Stimulated activated CD8-positive, alpha-beta memory T cell treated with anti-CD3 and anti-CD28 coated beads, Interleukin-12 subunit alpha, Interleukin-12 subunit beta, amount 100 ng/mL, for 24 hours (primary cell): Measurements from ENCODE around the gene ZNF423.

Experiments used
- DNase-seq: peaks from one replicate; pipeline ENCODE4 v3.0.0-alpha.2; 2020; ENCODE audit errors: extremely low read depth

The ZNF423 gene

GRCh38 chr16:49825041-49825440 is 30.9 kb downstream of the ZNF423 start:
- no peak for DNase-seq

DNA sequence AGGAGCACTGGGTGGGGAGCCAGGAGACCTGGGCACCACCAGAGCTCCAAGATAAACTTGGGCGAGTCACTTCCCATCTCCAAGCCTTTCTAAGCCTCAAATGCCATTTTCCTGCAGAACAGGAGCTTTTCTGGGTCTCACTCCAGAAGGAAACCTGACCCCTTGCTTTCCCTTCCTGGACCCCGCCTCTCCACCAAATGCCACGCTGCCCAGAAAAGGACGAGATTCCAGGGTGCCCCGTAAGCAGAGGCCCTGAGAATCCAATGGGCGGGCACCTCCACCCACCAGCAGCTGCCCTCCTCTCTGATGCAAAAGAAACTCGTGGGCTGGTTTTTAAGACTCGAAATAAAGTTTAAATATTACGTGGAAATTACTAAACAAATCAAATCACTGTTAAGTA is 31.3 kb downstream of the ZNF423 start:
- DNase-seq: no peak

- DNase-seq: no peak
These were observed 33.1 kb downstream of the ZNF423 start for GRCh38 chr16:49822649-49823370.

GRCh38 chr16:49821614-49822282 is 34.2 kb downstream of the ZNF423 start:
- no peak for DNase-seq

DNA sequence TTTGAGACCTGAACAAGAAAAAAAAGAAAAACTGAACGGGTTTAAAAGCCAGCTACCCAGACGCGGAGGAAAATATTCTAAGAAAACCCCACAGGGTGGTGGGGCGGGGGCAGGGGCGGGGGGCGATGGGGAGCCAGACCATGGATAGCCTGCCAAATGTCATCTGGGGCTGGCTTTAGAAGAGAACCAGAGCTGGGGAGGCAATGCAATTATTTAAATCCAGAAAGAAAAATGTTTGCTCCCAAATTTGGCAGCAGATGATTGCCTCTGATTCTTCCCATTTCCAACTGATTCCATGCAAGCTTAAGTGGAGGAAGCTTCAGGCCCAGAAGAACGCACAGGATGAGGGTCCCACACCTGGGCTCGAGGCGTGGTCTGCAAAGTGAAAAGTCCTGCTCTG is 34.8 kb downstream of the ZNF423 start:
- DNase-seq: no peak

- DNase-seq: no peak
These were observed 38.0 kb downstream of the ZNF423 start for GRCh38 chr16:49817754-49818507.

DNA sequence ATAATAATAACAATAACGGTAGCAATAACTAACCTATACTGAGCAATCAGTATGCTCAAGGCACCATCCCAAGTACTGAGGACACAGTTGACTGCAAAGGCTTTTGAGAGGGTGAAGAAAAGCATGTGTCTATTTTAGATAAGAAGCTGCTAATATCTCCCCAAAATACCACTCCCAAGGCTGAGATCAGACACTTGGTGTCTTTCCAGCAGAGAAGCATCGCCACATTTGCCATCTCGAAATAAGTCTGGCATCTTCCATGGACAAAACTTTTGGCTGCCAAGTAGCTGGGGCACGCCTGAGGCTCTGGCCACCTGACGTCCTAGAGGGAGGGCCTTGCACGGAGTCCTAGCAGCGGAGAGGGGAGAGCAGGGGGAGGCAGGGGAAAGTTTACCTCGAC is 39.0 kb downstream of the ZNF423 start:
- no peak for DNase-seq

DNA sequence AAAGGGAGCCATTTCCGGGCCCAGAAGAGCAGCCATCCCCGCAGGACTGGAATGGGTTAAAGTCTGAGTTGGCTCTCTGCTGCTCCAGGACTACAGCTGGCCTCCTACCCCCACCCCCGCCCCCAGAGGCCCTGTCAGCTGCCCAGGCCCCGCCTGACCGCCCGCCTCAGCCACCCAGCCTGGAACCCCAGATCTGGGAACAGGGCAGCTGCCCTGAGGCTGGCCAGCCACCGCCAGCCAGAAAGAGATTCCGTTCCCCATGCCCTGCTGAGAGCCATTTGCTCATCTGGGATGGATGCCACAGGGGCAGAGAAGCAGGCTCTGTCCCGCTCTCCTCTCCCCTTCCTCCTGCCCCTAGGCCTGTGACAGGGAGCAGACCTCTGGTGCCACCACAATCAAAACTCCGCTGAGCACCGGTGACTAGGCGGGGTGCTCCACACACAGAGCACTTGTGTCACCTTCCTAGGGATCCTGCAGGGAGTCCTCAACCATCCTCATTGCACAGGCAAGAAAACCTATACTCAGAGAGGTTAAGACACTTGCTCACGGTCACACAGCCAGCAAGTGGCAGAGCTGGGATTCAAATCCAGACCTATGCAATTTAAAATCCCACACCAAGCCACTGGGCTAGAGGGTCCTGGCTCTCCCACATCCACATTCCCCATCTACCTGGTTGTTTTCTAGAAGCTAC is 44.1 kb downstream of the ZNF423 start:
- DNase-seq: no peak

DNA sequence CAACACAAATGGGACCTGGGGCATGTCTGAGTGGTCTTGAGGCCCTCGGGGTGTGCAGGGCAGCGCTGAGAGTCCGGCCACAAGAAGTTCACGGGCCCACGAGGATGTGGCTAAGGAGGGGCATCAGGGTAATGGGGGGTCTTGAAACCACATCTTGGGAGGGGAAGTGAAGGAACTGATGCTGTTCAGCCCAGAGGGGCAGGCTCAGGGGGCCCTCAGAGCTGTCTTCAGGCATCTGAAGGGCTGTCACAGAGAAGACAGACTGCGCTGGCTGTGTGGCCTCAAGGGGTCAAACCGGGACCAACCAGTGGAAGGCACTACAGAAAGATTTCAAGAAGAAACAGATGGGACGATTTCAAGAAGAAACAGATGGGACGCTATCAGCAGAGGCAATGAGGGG is 45.1 kb downstream of the ZNF423 start:
- DNase-seq: no peak

DNA sequence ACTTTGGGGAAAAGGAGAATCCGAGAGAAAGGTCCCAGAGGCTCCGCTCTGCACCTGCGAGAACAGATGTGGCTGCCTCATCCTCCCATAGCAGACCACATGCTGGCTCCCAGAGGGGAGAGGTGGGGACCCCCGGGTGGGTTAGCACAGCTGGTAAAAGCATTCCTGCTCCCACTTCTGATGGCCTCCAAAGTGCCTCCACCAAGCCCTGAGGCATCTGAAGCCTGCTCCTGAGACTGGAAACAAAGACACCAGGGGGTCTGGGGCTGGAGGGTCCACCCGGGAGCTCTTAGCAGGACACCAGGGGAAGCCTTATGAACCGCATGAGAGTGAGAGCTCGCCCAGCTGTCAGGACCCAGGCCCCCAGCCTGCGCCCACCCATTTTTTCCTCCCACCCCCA is 46.4 kb downstream of the ZNF423 start:
- DNase-seq: no peak

DNA sequence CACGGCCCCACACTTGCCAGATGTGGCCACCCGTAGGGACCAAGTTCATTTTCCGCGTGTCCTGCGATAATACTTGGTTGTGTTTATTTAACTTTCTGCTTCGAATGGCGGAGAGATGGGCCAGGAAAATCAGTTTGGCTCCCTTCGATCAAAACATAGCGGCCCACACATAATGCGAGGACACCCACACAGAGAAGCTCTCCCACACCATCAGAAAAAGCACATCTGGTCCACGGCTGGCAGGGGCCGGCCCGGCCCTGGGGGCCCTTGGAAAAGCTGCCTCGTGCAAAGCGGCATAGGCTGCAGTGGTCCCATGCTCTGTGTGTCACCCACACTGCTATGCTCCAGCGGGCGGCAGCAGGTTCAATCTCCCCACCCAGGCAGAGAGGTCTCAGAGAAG is 46.9 kb downstream of the ZNF423 start:
- DNase-seq: no peak

GRCh38 chr16:49806446-49806845 is 49.5 kb downstream of the ZNF423 start:
- no peak for DNase-seq

GRCh38 chr16:49801290-49801689 is 54.6 kb downstream of the ZNF423 start:
- no peak for DNase-seq

- no peak for DNase-seq
These were observed 55.0 kb downstream of the ZNF423 start for GRCh38 chr16:49800876-49801275.

DNA sequence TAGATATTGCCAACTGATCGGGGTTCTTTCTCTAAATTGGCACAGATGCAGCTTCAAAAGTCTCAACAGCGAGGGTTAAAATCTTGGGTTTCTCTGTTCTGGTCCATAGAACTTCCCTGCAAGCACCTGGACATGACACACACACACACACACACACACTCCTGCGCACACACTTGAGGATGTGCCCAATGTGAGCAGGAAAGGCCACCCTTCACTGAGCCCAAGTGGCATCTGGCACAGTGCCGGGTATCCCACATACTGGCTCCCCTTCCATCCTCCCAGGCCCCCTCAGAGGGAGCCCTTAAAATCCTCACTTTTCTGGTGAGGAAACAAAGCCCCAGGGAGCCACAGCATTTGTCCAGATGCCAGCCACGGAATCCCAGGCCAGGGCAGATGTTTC is 55.5 kb downstream of the ZNF423 start:
- DNase-seq: no peak

DNA sequence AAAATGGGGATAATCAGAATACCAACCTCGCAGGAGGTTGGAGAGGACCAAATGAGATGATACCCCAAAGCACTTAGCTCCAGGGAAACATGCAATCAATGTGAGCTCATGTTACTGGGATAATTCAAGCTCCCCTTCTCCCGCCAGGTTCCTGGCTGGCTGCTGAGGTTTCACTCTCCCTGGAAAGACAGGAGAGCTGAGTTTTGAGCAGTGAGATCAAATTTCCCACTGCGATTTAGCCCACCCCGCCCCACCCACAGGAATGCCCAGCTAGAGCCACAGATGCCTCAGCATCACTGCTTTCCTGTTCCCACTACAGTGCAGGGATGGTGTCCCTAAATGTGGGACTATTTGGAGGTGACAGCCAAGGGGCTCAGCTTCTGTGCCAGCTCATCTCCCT is 56.7 kb downstream of the ZNF423 start:
- no peak for DNase-seq

- DNase-seq: no peak
These were observed 60.4 kb downstream of the ZNF423 start for GRCh38 chr16:49795513-49795912.

DNA sequence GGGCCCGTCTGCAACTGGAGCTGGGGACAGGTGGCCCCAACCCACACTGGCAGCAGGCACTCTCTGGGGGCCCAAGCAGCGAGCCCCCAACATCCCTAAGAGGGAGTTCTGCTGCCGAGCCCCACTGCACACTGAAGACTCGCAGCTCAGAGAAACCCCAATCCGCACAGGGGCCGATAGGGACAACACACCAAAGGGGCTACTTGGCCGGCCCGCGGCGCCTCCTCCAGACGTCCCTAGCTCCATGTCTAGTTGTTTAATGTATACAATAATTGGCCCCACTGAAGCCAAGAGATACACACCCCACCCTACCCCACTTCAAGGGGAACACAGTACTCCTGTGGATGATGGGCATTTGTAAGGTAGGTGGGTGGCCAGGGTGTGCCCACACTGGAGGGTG is 62.7 kb downstream of the ZNF423 start:
- DNase-seq: no peak

- DNase-seq: no peak
These were observed 66.3 kb downstream of the ZNF423 start for GRCh38 chr16:49789616-49790015.

DNA sequence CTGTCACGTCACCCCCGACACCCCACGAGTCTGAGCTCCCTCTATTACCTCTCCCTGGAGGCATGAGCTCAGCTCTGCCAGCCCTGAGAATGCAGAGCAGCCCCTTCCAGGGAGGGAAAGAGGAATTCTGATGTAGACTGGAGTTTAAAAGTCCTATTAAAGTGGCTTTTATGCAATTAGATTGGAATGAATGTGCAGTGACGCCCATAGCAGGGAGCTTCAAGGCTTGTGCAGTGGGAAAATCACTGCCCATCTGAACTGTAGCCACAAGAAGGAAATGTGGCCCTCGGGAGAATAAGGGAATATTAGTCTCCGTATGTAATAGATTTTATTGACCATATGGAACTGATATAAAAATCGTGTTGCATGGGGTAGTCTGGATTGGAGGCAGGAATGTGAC is 66.9 kb downstream of the ZNF423 start:
- DNase-seq: no peak

DNA sequence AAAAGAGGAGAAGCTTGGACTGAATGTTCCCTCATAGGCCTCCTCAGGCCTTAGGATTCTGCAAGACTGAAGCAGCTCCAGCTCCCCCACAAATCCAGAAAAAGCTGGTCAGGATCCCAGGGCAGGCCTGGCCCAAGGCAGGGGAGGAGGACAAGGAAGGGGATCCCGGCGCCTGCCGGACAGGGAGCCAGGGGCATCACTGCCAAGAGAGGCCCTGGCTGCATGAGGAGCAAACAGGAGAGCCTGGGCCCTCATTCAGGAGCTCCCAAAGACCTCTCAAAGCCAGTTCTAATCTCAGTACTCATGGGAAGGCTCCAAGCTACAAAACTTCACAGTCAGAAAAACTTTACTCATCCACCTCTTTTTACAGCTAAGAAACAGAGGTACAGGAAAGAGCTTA is 67.3 kb downstream of the ZNF423 start:
- DNase-seq: no peak

- DNase-seq: no peak
These were observed 68.9 kb downstream of the ZNF423 start for GRCh38 chr16:49786926-49787557.
